CD4-positive, CD25-positive, alpha-beta regulatory T cell (primary cell): ENCODE results near the gene RPS19. TPM values are rescaled to one million over a fixed set of nuclear protein-coding genes. Genes with fewer than 3 reads are reported as not detected.

Source experiments
- ATAC-seq, 2 donors: fragments of 150-1000 bp; cut with Tn5 transposase; one replicate each; pipeline ENCODE4 v1.10.0; 2021; ENCODE audit warnings: low read depth in 2 of 2, moderate number of reproducible peaks in 2 of 2, moderate library complexity in 1 of 2
- DNase-seq, 3 donors: peaks; one replicate each; pipeline versions ENCODE4 v3.0.0 to v3.0.0-alpha.2; 2012 to 2022; ENCODE audit warnings: mixed read lengths in 1 of 3
- H3K27ac ChIP-seq: one replicate; pipeline ENCODE4 v1.7.0; 2013; ENCODE audit warnings: mild to moderate bottlenecking, low read length; ENCODE audit not compliant: insufficient read depth, poor library complexity, severe bottlenecking
- H3K27me3 ChIP-seq: one replicate; pipeline ENCODE4 v1.7.0; 2013; ENCODE audit warnings: low read length; ENCODE audit not compliant: control insufficient read depth, insufficient read depth
- H3K36me3 ChIP-seq: one replicate; pipeline ENCODE4 v1.7.0; 2013; ENCODE audit warnings: mild to moderate bottlenecking, low read length, moderate library complexity; ENCODE audit not compliant: control insufficient read depth, insufficient read depth
- H3K4me1 ChIP-seq: 2 replicates; pipeline ENCODE4 v1.7.0; 2013; ENCODE audit warnings: mild to moderate bottlenecking, low read length; ENCODE audit not compliant: insufficient read depth, control insufficient read depth, poor library complexity, severe bottlenecking
- H3K4me3 ChIP-seq: one replicate; pipeline ENCODE4 v1.7.0; 2013; ENCODE audit warnings: low read depth, mild to moderate bottlenecking, low read length, moderate library complexity
- H3K9me3 ChIP-seq, 2 experiments: 1 replicate in 1 of 2; 2 replicates in 1 of 2; pipeline ENCODE4 v1.7.0; 2013; ENCODE audit warnings: low read length in 2 of 2, mild to moderate bottlenecking in 1 of 2, moderate library complexity in 1 of 2; ENCODE audit not compliant: control insufficient read depth in 2 of 2
- H3K27ac Mint-ChIP-seq, 3 donors: one replicate each; pipeline ENCODE4 v1.8.0; 2020 to 2022; ENCODE audit warnings: mild to moderate bottlenecking in 3 of 3, mixed read lengths in 3 of 3, moderate library complexity in 2 of 3
- H3K27me3 Mint-ChIP-seq: one replicate; pipeline ENCODE4 v1.8.0; 2022; ENCODE audit warnings: mild to moderate bottlenecking, mixed read lengths
- H3K36me3 Mint-ChIP-seq: one replicate; pipeline ENCODE4 v1.8.0; 2020; ENCODE audit warnings: mixed read lengths
- H3K4me1 Mint-ChIP-seq, 4 donors: one replicate each; pipeline ENCODE4 v1.8.0; 2020 to 2022; ENCODE audit warnings: mixed read lengths in 4 of 4, mild to moderate bottlenecking in 1 of 4
- H3K4me3 Mint-ChIP-seq, 4 donors: one replicate each; pipeline ENCODE4 v1.8.0; 2020 to 2022; ENCODE audit warnings: mild to moderate bottlenecking in 4 of 4, mixed read lengths in 4 of 4, moderate library complexity in 3 of 4
- H3K9me3 Mint-ChIP-seq, 7 donors: one replicate each; pipeline ENCODE4 v1.8.0; 2020 to 2022; ENCODE audit warnings: mixed read lengths in 7 of 7, mild to moderate bottlenecking in 3 of 7, moderate library complexity in 2 of 7
- polyA plus RNA-seq, 4 donors: library from polyadenylated mRNA; unstranded; fragments of 300-500 nt; fragmentation: Illumina TruSeq; gene quantifications; one replicate each; pipeline ENCODE4 v1.2.3, GENCODE V29; 2021
- total RNA-seq: library from RNA; stranded (reverse); gene quantifications from one replicate; pipeline ENCODE4 v1.2.3, GENCODE V29; 2022

The RPS19 gene
- total and polyA plus RNA-seq, 5 donors from 2014 or later: 2,081 to 5,716 (median 4,216) TPM

GRCh38 chr19:41920882-41921576, 61.0 kb downstream of the RPS19 start:
- Histone ChIP-seq H3K36me3 (no peaks in the 10 kb centered on the region), H3K4me3 (no peak overlapping the region), H3K4me1 (peaks cover 3% of the 10 kb centered on the region), H3K27ac (no peak overlapping the region), H3K27me3 (peaks cover 11% of the 10 kb centered on the region), H3K9me3 (no peaks in the 10 kb centered on the region)
- no peak for ATAC-seq
- H3K36me3 Mint-ChIP-seq: no peaks in the 10 kb centered on the region
- H3K4me1 Mint-ChIP-seq: peaks cover 0 to 17% (median 7%) of the 10 kb centered on the region in 4 donors
- H3K9me3 Mint-ChIP-seq: peaks cover 0 to 3% (median 0%) of the 10 kb centered on the region in 7 donors
- peaks cover 12% of the 10 kb centered on the region for H3K27me3 Mint-ChIP-seq
- no peak for DNase-seq
- H3K4me3 Mint-ChIP-seq: peak overlapping the region in 1 of 4 donors; percentile 10
- H3K27ac Mint-ChIP-seq: peak overlapping the region in 1 of 3 donors; percentile 32

- no peaks in the 10 kb centered on the region for H3K9me3 ChIP-seq
- ATAC-seq: no peak
- Mint-ChIP-seq H3K27ac (peak overlapping the region in 2 of 3 donors; percentile 16 to 72), H3K27me3 (peaks cover 12% of the 10 kb centered on the region), H3K4me1 (peaks cover 0 to 17% (median 7%) of the 10 kb centered on the region in 4 donors), H3K9me3 (peaks cover 0 to 3% (median 0%) of the 10 kb centered on the region in 7 donors), H3K36me3 (no peaks in the 10 kb centered on the region), H3K4me3 (peak overlapping the region in 3 of 4 donors; percentile 10 to 65 (median 55))
- H3K36me3 ChIP-seq: no peaks in the 10 kb centered on the region
- H3K27ac ChIP-seq: no peak overlapping the region
- H3K4me1 ChIP-seq: no peaks in the 10 kb centered on the region
- peaks cover 2% of the 10 kb centered on the region for H3K27me3 ChIP-seq
- H3K4me3 ChIP-seq: no peak overlapping the region
- DNase-seq: no peak
Observed at GRCh38 chr19:41921577-41922576, 61.8 kb downstream of the RPS19 start.

Other genes starting within 250 kb of the RPS19 start
- 16.1 TPM for gene CEACAM4, start 233.2 kb upstream of the RPS19 start, total RNA-seq
- 10 to 100 TPM; 24.4 to 50.2 (median 36.5) TPM for gene CEACAM4, start 233.2 kb upstream of the RPS19 start, polyA plus RNA-seq
- not detected for gene CEACAM7, start 172.0 kb upstream of the RPS19 start, total RNA-seq
- gene CEACAM7, start 172.0 kb upstream of the RPS19 start, polyA plus RNA-seq: not detected
- not detected for gene CEACAM5, start 151.6 kb upstream of the RPS19 start, total RNA-seq
- gene CEACAM5, start 151.6 kb upstream of the RPS19 start, polyA plus RNA-seq: not detected
- not detected for gene CEACAM6, start 104.7 kb upstream of the RPS19 start, total RNA-seq
- not detected for gene CEACAM6, start 104.7 kb upstream of the RPS19 start, polyA plus RNA-seq
- gene CEACAM3, start 63.7 kb upstream of the RPS19 start, total RNA-seq: not detected
- gene CEACAM3, start 63.7 kb upstream of the RPS19 start, polyA plus RNA-seq: not detected
- gene LYPD4, start 15.6 kb upstream of the RPS19 start, total RNA-seq: not detected
- gene LYPD4, start 15.6 kb upstream of the RPS19 start, polyA plus RNA-seq: not detected
- gene DMRTC2, start 15.2 kb upstream of the RPS19 start, total RNA-seq: not detected
- not detected for gene DMRTC2, start 15.2 kb upstream of the RPS19 start, polyA plus RNA-seq
- 4.9 TPM for gene CD79A, start 17.0 kb downstream of the RPS19 start, total RNA-seq
- 10 to 100 TPM; 10.6 to 17.9 (median 16.4) TPM for gene CD79A, start 17.0 kb downstream of the RPS19 start, polyA plus RNA-seq
- 1,312 TPM for gene ARHGEF1, start 22.9 kb downstream of the RPS19 start, total RNA-seq
- 100 to 1,000 TPM; 162 to 187 (median 180) TPM for gene ARHGEF1, start 22.9 kb downstream of the RPS19 start, polyA plus RNA-seq
- gene ERFL, start 68.2 kb downstream of the RPS19 start, total RNA-seq: 4.7 TPM
- not detected for gene ERFL, start 68.2 kb downstream of the RPS19 start, polyA plus RNA-seq
- gene RABAC1, start 99.1 kb downstream of the RPS19 start, total RNA-seq: 94.0 TPM
- gene RABAC1, start 99.1 kb downstream of the RPS19 start, polyA plus RNA-seq: 100 to 1,000 TPM; 184 to 261 (median 237) TPM
- gene ATP1A3, start 134.0 kb downstream of the RPS19 start, total RNA-seq: 11.1 TPM
- gene ATP1A3, start 134.0 kb downstream of the RPS19 start, polyA plus RNA-seq: 1 to 10 TPM in 3 of 4 donors, under 1 TPM in 1; 0.92 to 3.5 (median 1.7) TPM
- 0.52 TPM for gene GRIK5, start 210.0 kb downstream of the RPS19 start, total RNA-seq
- gene GRIK5, start 210.0 kb downstream of the RPS19 start, polyA plus RNA-seq: under 1 TPM in 1 of 4 donors, not detected in 3; 0.06 TPM
- gene ZNF574, start 215.9 kb downstream of the RPS19 start, total RNA-seq: 24.0 TPM
- 10 to 100 TPM; 10.7 to 22.1 (median 15.5) TPM for gene ZNF574, start 215.9 kb downstream of the RPS19 start, polyA plus RNA-seq